Measurements from ENCODE around the gene NDUFS7. TPM values are rescaled to one million over a fixed set of nuclear protein-coding genes. Genes with fewer than 3 reads are reported as not detected.

NDUFS7 gene
- total and polyA plus RNA-seq, 9 of the 15 experiments (the other 6 are each of a cell fraction or from before 2014, with no cell fraction given) = 6.0 to 271 (median 60.6) TPM

GRCh38 chr19:1406774-1407527 is 23.2 kb downstream of the NDUFS7 start (continued):
- 0 out of 2 replicates have a peak, but pooled peaks have one; percentile 77 for TF ChIP-seq FOXP4 (CRISPR knock-in tag; IDR thresholded peaks at IDR 0.05; ENCODE audit: borderline replicate concordance)
- TF ChIP-seq ZFP30 (CRISPR knock-in tag; IDR thresholded peaks at IDR 0.05; ENCODE audit: borderline replicate concordance) = no peak
- TF ChIP-seq MXD1 (CRISPR knock-in tag; IDR thresholded peaks at IDR 0.05; ENCODE audit: borderline replicate concordance, poor library complexity, severe bottlenecking) = peak; percentile 60
- no peak for TF ChIP-seq CREBBP (IDR thresholded peaks at IDR 0.05; ENCODE audit: low read depth, low read length)
- peak; percentile 83 for TF ChIP-seq ZBTB1 (CRISPR knock-in tag; IDR thresholded peaks at IDR 0.05; ENCODE audit: borderline replicate concordance, low read depth)
- TF ChIP-seq HDAC2 (IDR thresholded peaks at IDR 0.05) = peak; percentile 77
- peak; percentile 78 for TF ChIP-seq ZBTB2 (IDR thresholded peaks at IDR 0.05)
- TF ChIP-seq MAFK (IDR thresholded peaks at IDR 0.05; ENCODE audit: low read length) = no peak
- no peak for TF ChIP-seq KAT2B (IDR thresholded peaks at IDR 0.05; ENCODE audit: low read depth, low read length)
- peak; percentile 12; the same call in 1 of the 2 replicates for TF ChIP-seq ZNF668 (CRISPR knock-in tag; IDR thresholded peaks at IDR 0.05)
- TF ChIP-seq, protein P1, sequence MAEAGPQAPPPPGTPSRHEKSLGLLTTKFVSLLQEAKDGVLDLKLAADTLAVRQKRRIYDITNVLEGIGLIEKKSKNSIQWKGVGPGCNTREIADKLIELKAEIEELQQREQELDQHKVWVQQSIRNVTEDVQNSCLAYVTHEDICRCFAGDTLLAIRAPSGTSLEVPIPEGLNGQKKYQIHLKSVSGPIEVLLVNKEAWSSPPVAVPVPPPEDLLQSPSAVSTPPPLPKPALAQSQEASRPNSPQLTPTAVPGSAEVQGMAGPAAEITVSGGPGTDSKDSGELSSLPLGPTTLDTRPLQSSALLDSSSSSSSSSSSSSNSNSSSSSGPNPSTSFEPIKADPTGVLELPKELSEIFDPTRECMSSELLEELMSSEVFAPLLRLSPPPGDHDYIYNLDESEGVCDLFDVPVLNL (CRISPR knock-in tag; IDR thresholded peaks at IDR 0.05; ENCODE audit: low read depth) = 0 out of 2 replicates have a peak, but pooled peaks have one; percentile 47
- no peak for TF ChIP-seq ZNF561 (CRISPR knock-in tag; conservative IDR thresholded peaks at IDR 0.05)
- no peak for TF ChIP-seq XRCC3 (IDR thresholded peaks at IDR 0.05)
- TF ChIP-seq, protein P2, sequence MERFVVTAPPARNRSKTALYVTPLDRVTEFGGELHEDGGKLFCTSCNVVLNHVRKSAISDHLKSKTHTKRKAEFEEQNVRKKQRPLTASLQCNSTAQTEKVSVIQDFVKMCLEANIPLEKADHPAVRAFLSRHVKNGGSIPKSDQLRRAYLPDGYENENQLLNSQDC (CRISPR knock-in tag; IDR thresholded peaks at IDR 0.05) = no peak
- TF ChIP-seq, protein P3, sequence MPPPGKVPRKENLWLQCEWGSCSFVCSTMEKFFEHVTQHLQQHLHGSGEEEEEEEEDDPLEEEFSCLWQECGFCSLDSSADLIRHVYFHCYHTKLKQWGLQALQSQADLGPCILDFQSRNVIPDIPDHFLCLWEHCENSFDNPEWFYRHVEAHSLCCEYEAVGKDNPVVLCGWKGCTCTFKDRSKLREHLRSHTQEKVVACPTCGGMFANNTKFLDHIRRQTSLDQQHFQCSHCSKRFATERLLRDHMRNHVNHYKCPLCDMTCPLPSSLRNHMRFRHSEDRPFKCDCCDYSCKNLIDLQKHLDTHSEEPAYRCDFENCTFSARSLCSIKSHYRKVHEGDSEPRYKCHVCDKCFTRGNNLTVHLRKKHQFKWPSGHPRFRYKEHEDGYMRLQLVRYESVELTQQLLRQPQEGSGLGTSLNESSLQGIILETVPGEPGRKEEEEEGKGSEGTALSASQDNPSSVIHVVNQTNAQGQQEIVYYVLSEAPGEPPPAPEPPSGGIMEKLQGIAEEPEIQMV (tag; conservative IDR thresholded peaks at IDR 0.05; ENCODE audit: low read depth) = 0 out of 2 replicates have a peak, but pooled peaks have one; percentile 36
- no peak for TF ChIP-seq SAP30 (IDR thresholded peaks at IDR 0.05; ENCODE audit: borderline replicate concordance, insufficient read depth, low read depth, low read length, poor library complexity, severe bottlenecking)
- no peak for TF ChIP-seq ARHGAP35 (IDR thresholded peaks at IDR 0.05; ENCODE audit: partially characterized antibody)
- peak in 1 of 2 experiments; percentile 15; a peak in 1 of 4 replicates for TF ChIP-seq FOXK2 (conservative IDR thresholded peaks at IDR 0.05 in 1 of 2, IDR thresholded peaks at IDR 0.05 in 1 of 2; ENCODE audit: low read depth in 2 of 2)
- peak; percentile 91 for TF ChIP-seq CHD4 (IDR thresholded peaks at IDR 0.05; ENCODE audit: insufficient read depth, insufficient replicate concordance, low read depth, low read length, poor library complexity, severe bottlenecking)
